Naive B cell (primary cell): ENCODE results near the gene MRPL38. TPM values are rescaled to one million over a fixed set of nuclear protein-coding genes. Genes with fewer than 3 reads are reported as not detected.

Source experiments
- ATAC-seq, 2 donors: fragments of 150-1000 bp; cut with Tn5 transposase; 2 replicates each; pipeline ENCODE4 v1.10.0; 2021; ENCODE audit warnings: low read depth in 2 of 2, mild to moderate bottlenecking in 2 of 2, moderate library complexity in 2 of 2
- DNase-seq: peaks from one replicate; pipeline ENCODE4 v3.0.0; 2022
- H3K27ac Mint-ChIP-seq, 6 donors: one replicate each; pipeline ENCODE4 v1.8.0; 2020 to 2022; ENCODE audit warnings: mild to moderate bottlenecking in 6 of 6, mixed read lengths in 6 of 6, moderate library complexity in 5 of 6, inconsistent platforms in 2 of 6
- H3K27me3 Mint-ChIP-seq, 3 donors: one replicate each; pipeline ENCODE4 v1.8.0; 2021 to 2022; ENCODE audit warnings: mixed read lengths in 3 of 3, mild to moderate bottlenecking in 1 of 3
- H3K36me3 Mint-ChIP-seq, 2 donors: one replicate each; pipeline ENCODE4 v1.8.0; 2020 to 2022; ENCODE audit warnings: mixed read lengths in 2 of 2, inconsistent platforms in 1 of 2, mild to moderate bottlenecking in 1 of 2
- H3K4me1 Mint-ChIP-seq, 3 donors: one replicate each; pipeline ENCODE4 v1.8.0; 2020 to 2022; ENCODE audit warnings: mixed read lengths in 3 of 3, inconsistent platforms in 1 of 3, mild to moderate bottlenecking in 1 of 3, moderate library complexity in 1 of 3
- H3K4me3 Mint-ChIP-seq, 8 donors: one replicate each; pipeline ENCODE4 v1.8.0; 2020 to 2022; ENCODE audit warnings: mild to moderate bottlenecking in 8 of 8, mixed read lengths in 8 of 8, moderate library complexity in 8 of 8, inconsistent platforms in 2 of 8
- H3K9me3 Mint-ChIP-seq, 7 donors: one replicate each; pipeline ENCODE4 v1.8.0; 2020 to 2022; ENCODE audit warnings: mixed read lengths in 7 of 7, mild to moderate bottlenecking in 5 of 7, inconsistent platforms in 2 of 7, moderate library complexity in 1 of 7
- polyA plus RNA-seq, 6 donors: library from polyadenylated mRNA; unstranded; fragments of 300-500 nt; fragmentation: Illumina TruSeq; gene quantifications; one replicate each; pipeline ENCODE4 v1.2.3, GENCODE V29; 2021; ENCODE audit warnings: low read depth in 6 of 6

MRPL38 gene
- polyA plus RNA-seq, 6 donors from 2014 or later = 47.3 to 68.8 (median 59.7) TPM

DNA sequence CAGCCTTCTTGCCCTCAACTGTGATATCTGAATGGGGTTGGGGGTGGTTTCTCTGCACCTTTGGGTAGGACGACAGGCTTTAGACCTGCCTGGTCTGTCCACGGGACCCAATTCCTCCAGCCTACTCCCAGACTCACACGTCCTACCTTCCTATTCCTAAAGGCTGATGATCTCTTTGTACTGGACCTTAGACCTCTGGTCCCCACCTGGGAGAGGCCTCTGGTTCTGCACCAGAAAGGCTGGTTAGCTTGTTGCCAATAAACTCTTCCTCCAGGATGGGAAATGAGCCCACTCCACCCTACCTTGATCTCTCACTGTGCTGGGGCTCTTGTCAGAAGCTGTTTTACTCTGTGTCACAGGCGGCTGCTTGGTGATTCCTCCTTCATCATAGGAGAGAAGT, 21.8 kb upstream of the MRPL38 start:
- peak overlapping the region in 1 of 6 donors; percentile 70 for H3K27ac Mint-ChIP-seq
- H3K36me3 Mint-ChIP-seq = peaks cover 0 to 4% of the 10 kb centered on the region in 2 donors
- no peak overlapping the region for H3K4me3 Mint-ChIP-seq
- no peak for DNase-seq
- no peak for ATAC-seq
- no peaks in the 10 kb centered on the region for H3K4me1 Mint-ChIP-seq
- H3K9me3 Mint-ChIP-seq = no peaks in the 10 kb centered on the region
- H3K27me3 Mint-ChIP-seq = no peaks in the 10 kb centered on the region

DNA sequence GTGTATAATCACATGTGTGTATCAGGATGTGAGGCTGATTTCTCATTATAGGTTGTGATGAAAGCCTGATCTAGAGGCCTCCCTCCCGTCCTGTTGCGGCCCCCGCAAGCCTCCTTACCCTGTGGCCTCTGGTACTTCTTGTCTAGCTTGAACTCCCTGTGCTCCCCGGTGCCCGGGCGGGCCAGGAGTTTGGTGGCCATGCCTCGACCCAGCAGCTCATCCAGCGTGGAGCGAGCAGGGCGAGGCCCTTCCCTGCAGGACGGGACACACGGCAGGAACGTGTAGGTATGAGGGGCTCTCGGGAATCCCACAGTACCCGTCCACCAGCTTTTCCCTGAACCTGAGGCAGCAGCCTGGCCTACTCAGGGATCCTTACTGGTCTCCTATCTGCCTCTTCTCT, 21.2 kb upstream of the MRPL38 start:
- H3K4me3 Mint-ChIP-seq = no peak overlapping the region
- H3K9me3 Mint-ChIP-seq = no peaks in the 10 kb centered on the region
- no peaks in the 10 kb centered on the region for H3K4me1 Mint-ChIP-seq
- H3K27me3 Mint-ChIP-seq = no peaks in the 10 kb centered on the region
- no peak for DNase-seq
- no peak overlapping the region for H3K27ac Mint-ChIP-seq
- H3K36me3 Mint-ChIP-seq = peaks cover 0 to 4% of the 10 kb centered on the region in 2 donors
- ATAC-seq = no peak

DNA sequence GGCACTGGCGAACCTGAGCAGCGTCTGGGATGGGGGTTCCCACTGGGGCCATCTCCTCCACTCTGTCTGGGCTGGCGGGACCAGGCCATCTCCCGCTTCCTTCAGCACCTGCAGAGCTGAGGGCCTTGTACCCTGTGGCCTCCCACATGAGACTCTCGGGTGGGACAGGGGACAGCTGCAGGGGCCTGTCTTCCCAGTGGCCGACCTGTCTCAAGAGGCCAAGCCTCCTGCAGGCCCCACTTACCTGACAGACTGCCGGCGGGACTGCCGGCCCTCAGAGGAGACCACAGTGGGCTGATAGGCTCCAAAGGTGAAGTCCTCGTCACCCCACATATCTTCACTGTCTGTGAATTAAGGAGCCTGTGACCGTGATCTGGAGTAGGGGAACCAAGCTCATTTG, 20.4 kb upstream of the MRPL38 start:
- peaks cover 0 to 4% of the 10 kb centered on the region in 2 donors for H3K36me3 Mint-ChIP-seq
- no peaks in the 10 kb centered on the region for H3K9me3 Mint-ChIP-seq
- no peaks in the 10 kb centered on the region for H3K27me3 Mint-ChIP-seq
- ATAC-seq (no peak), DNase-seq (no peak)
- H3K27ac Mint-ChIP-seq = no peak overlapping the region
- no peaks in the 10 kb centered on the region for H3K4me1 Mint-ChIP-seq
- H3K4me3 Mint-ChIP-seq = peak overlapping the region in 1 of 8 donors; percentile 8

DNA sequence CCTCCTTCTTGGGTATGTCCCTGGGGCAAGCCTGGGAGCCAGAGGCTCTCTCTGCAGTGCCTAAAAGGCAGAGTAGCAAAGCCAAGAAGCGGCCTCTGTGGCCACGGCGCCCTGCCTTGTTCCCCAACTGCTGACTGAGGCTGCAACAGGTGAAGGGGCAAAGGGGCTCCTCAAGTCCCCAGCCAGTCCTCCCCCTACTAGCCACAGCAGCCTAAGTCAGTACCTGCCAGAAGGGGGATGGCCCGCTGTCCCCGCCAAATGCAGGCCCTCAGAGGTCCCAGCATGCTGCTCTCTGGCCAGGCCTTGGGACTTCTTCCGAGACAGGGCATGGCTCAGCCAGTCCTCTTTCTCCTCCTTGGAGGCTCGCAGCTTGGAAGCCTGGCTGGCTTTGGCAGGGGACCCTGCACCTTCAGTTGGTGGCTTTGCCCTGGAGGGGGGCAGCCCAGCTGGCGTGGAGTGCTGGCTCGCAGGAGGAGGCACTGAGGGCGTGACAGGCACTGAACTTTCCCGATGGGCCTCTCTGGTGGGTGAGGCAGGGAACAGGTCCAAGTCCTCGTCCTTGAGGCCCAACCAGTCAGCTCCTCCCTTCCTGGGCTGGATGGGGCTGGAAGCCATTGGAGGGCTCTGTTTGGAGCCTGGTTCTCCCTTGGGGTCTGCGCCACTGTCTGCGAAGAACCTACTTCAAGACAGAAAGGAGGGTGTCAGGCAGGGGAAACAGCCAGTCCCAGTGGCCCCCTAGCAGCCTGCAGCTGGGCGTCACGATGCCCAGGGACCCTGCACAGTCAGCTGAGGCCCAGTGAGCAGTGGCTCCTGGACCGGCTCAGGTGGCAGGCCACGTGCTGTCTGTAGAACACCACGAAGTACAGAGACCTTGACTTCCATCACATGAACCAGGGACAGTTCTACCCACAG, 18.5 kb upstream of the MRPL38 start:
- no peak for ATAC-seq
- DNase-seq = no peak
- Mint-ChIP-seq H3K4me1 (no peaks in the 10 kb centered on the region), H3K4me3 (no peak overlapping the region), H3K27me3 (no peaks in the 10 kb centered on the region), H3K9me3 (no peaks in the 10 kb centered on the region), H3K27ac (no peak overlapping the region), H3K36me3 (peaks cover 0 to 4% of the 10 kb centered on the region in 2 donors)

DNA sequence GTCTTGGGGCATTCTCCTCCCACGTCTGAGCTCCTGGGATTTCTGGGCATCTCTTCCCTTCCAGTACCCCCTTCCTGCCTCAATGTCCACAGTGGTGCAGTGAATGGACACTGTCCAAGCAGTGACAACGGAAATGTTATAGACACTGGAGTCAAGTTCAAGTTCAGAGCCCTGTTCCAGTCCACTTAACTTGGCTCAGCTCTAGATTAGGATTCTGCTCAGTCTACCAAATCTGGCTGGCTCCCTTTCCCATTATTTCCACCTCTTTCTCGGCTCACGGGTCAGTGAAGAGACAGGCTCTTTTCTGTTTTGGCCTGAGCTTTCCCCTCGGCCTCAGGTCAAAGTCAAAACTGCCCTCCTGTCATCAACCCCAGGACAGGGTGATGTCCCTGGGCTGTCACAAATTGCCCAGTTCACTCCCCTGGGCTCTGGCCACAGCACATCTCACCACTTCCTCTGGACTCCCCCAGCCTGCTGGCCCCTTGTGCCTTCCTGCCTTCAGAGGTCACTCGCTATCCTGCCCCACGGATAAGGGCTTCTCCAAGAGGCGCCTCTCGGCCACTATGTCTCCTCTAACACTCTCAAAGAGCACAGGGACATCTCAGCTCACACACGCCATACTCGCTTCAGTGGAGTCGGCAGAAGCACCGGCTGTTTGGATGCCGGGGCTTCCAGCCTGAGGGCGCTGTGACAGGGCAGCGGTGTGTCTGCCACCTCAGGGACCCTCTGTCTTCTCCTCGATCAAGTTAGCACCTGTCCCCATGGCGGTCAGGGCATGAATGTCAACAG, 17.7 kb upstream of the MRPL38 start:
- no peaks in the 10 kb centered on the region for H3K9me3 Mint-ChIP-seq
- H3K4me1 Mint-ChIP-seq = no peaks in the 10 kb centered on the region
- H3K4me3 Mint-ChIP-seq = no peak overlapping the region
- ATAC-seq (no peak), DNase-seq (no peak)
- no peak overlapping the region for H3K27ac Mint-ChIP-seq
- H3K36me3 Mint-ChIP-seq = no peaks in the 10 kb centered on the region
- H3K27me3 Mint-ChIP-seq = no peaks in the 10 kb centered on the region

DNA sequence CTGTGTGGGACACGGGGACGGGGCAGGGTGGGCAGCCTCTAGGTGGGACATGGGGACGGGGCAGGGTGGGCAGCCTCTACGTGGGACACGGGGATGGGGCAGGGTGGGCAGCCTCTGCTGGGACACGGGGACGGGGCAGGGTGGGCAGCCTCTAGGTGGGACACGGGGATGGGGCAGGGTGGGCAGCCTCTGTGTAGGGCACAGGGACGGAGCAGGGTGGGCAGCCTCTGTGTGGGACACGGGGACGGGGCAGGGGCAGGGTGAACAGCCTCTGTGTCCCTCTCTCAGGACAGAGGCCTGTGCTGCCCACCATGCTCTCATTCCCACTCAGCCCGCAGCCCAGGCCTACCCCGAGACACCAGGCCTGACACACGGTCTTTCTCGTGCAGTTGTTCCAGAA, 16.9 kb upstream of the MRPL38 start:
- H3K36me3 Mint-ChIP-seq = no peaks in the 10 kb centered on the region
- DNase-seq (no peak), ATAC-seq (no peak)
- no peak overlapping the region for H3K27ac Mint-ChIP-seq
- H3K4me1 Mint-ChIP-seq = no peaks in the 10 kb centered on the region
- H3K4me3 Mint-ChIP-seq = no peak overlapping the region
- H3K27me3 Mint-ChIP-seq = no peaks in the 10 kb centered on the region
- no peaks in the 10 kb centered on the region for H3K9me3 Mint-ChIP-seq

DNA sequence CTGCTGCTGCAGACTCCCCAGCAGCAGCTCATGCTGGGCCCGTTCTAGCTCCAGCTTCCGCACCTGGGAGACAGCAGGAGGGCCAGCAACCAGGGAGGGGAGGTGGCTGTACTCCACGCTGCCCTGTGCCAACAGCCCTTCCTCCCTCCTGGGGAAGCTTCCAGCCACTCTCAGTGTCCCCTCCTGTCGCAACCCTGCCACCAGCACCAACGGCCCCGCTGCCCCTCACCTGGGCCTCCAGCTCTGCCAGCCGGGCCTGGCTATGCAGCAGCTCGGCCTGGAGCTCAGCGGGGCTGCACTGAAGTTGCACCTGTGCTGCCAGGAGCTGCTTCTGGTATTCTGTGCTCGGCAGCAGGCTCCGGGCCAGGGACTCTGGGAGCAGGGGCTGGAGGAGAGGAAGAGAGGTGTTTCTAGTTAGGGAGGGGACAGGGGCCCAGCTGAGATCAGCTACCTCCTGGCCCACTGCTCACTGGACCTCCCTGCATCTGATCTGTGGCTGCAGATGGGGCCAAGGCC, 15.4 kb upstream of the MRPL38 start:
- Mint-ChIP-seq H3K9me3 (no peaks in the 10 kb centered on the region), H3K36me3 (no peaks in the 10 kb centered on the region), H3K4me1 (no peaks in the 10 kb centered on the region), H3K4me3 (no peak overlapping the region), H3K27me3 (no peaks in the 10 kb centered on the region), H3K27ac (no peak overlapping the region)
- ATAC-seq = no peak
- DNase-seq = no peak

DNA sequence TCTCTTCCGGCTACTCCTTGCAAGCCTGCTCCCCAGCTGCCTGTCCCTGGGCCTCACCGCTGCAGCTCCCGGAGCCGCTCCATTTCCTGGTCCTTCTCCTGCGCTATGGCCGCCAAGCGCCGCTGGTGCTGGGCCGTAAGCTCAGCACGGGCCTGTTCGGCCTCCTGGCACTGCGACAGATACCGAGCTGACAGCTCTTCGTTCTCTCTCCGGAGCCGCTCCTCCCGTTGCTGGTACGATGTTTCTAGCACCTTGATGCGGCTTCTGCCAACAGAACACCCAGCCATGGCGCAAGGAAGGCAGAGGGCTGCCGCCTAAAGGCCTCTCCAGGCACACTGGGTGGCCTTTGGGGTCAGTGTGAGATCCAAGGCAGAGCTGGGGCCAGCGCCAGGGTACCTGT, 14.9 kb upstream of the MRPL38 start:
- no peak overlapping the region for H3K27ac Mint-ChIP-seq

DNA sequence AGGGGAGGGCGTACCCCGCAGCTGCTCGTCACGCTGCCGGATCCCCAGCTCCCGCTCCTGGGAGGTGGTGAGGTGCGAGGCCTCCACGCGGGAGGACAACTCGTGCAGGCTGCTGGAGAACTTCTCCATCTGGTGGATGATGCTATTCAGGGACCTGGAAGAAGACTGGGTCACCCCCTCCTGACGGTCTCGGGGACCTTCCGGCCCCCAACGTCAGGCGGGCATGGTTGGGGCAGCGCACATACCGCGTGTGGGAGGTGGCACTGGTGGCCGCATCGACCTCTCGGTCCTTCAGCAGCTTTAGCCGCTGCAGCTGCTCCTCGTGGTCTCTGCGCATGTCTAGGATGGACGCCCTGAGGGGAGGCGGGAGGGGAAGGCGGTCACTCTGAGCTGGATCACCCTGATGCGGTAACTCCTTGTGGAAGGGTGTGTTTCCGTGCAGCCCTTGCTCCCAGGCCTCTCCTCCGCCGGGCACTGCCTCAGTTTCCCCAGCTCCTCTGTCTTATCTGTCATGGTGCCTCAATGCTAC, 13.3 kb upstream of the MRPL38 start:
- DNase-seq (no peak), ATAC-seq (no peak)
- Mint-ChIP-seq H3K9me3 (no peaks in the 10 kb centered on the region), H3K27me3 (no peaks in the 10 kb centered on the region), H3K4me1 (no peaks in the 10 kb centered on the region), H3K4me3 (no peak overlapping the region), H3K27ac (no peak overlapping the region), H3K36me3 (no peaks in the 10 kb centered on the region)

More for the DNA sequence above, 14.9 kb upstream of the MRPL38 start:
- Mint-ChIP-seq H3K4me3 (no peak overlapping the region), H3K36me3 (no peaks in the 10 kb centered on the region), H3K9me3 (no peaks in the 10 kb centered on the region), H3K27me3 (no peaks in the 10 kb centered on the region), H3K4me1 (no peaks in the 10 kb centered on the region)
- no peak for ATAC-seq
- no peak for DNase-seq

DNA sequence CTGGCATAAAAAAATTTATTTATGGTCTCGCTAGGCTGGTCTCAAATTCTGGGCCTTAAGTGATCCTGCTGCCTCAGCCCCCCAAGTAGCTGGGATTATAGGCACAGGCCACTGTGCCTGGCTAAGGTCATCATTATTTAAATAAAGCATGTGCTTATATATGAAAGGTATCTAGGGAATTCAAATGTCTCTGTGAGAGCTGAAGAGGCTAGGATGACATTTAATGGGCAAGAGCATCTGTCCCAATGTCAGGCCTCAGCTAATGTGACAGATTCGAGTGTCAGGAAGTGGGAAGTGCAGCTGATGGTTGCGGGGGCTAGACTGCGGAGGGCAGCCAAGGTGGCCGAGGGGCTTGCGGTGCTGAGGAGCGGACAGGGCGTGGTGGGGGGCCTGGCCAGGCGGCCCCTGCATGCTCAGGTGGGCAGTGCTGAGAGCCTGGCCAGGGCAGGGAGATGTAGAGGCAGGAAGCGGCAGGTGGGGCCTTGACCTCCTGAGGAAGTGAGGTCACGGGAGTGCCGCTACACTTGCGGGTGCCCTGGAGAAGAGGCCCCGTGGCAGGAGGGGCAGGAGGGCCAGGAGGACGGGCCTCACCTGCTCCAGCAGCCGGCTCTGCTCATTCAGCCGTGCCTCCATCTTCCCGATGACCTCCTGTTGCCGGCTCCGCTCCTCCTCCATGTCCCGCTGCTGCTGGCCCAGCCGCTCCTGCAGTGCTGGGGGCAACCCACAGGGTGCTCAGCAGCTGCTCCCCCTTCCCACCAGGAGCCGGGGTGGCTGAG, 12.6 kb upstream of the MRPL38 start:
- no peak for DNase-seq
- H3K4me1 Mint-ChIP-seq = no peaks in the 10 kb centered on the region

DNA sequence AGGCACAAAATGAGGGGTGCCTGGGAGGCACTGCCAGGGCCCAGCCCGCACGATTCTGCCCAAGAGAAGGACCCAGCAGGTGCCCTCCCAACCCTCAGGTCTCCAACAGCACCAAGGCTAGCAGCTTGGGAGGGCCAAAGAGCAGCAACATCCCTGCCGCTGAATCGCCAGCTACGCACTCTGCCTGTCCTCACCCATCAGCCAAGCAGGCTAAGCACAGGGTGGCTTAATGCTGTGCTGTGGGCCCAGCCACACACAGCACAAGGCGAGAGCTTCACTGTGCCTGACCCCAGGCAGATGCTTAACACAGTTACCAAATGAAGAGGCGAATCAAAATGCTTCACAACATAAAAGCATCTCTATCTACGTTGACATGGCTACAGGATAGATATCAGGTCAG, 10.6 kb upstream of the MRPL38 start:
- Mint-ChIP-seq H3K4me1 (no peaks in the 10 kb centered on the region), H3K27ac (no peak overlapping the region), H3K27me3 (no peaks in the 10 kb centered on the region)

More for the DNA sequence above, 12.6 kb upstream of the MRPL38 start:
- ATAC-seq = no peak
- Mint-ChIP-seq H3K27ac (peak overlapping the region in 2 of 6 donors; percentile 53 to 86), H3K27me3 (no peaks in the 10 kb centered on the region), H3K9me3 (no peaks in the 10 kb centered on the region), H3K4me3 (no peak overlapping the region), H3K36me3 (no peaks in the 10 kb centered on the region)

DNA sequence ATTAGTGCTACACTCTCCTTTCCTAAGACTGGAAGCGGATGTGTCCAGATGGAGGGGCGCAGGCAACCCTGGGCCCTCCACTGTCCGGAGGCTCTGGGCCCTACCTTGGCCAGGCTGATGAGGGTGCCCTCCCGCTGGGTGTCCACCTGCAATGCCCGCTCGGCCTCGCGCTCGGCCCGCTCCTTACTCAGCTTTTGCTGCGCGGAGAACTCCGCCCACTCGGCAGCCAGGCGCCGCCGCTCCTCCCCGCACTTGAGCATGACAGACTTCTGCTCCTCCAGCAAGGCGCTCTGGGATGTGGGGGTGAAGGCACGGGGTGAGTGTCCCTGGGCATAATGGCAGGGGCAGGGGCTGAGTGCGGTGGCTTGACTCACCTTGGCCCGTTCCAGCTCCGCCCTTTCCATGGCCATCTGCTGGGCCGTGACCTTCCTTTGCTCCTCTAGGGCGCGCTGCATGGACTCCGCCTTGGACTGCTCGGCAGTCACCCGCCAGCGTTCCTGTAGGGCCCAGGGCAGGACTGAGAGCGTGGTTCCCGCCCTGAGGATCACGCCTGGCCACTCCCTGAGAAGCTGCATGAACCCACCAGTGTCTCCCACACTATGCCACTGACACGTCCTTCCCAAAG, 10.1 kb upstream of the MRPL38 start:
- no peaks in the 10 kb centered on the region for H3K4me1 Mint-ChIP-seq
- no peak overlapping the region for H3K4me3 Mint-ChIP-seq
- no peaks in the 10 kb centered on the region for H3K27me3 Mint-ChIP-seq
- no peaks in the 10 kb centered on the region for H3K9me3 Mint-ChIP-seq
- no peak overlapping the region for H3K27ac Mint-ChIP-seq
- no peaks in the 10 kb centered on the region for H3K36me3 Mint-ChIP-seq
- ATAC-seq (no peak), DNase-seq (no peak)

More for the DNA sequence above, 10.6 kb upstream of the MRPL38 start:
- DNase-seq (no peak), ATAC-seq (no peak)
- Mint-ChIP-seq H3K36me3 (no peaks in the 10 kb centered on the region), H3K9me3 (no peaks in the 10 kb centered on the region), H3K4me3 (no peak overlapping the region)
